Common myeloid progenitor, CD34-positive (primary cell): Measurements from ENCODE around the gene SEPTIN11.

ENCODE experiments used
- CTCF ChIA-PET: fragments of 350-600 bp; sonication (Branson Sonifier 250); formaldehyde crosslinking; loops from one replicate; lab custom pipeline; 2021; ENCODE audit warnings: antibody characterized with exemption; lab: Charles Lee
- POLR2A ChIA-PET: fragments of 350-600 bp; sonication (Branson Sonifier 250); formaldehyde crosslinking; loops from one replicate; lab custom pipeline; 2021; ENCODE audit warnings: antibody characterized with exemption; lab: Charles Lee
- DNase-seq, 3 donors: peaks; one replicate each; pipeline versions ENCODE4 v3.0.0 to v3.0.0-alpha.2; 2013
- H3K27ac ChIP-seq, 2 experiments: 1 replicate in 1 of 2; 2 replicates in 1 of 2; pipeline ENCODE4 v1.7.0; 2013; ENCODE audit warnings: inconsistent platforms in 2 of 2, low read length in 2 of 2, mild to moderate bottlenecking in 2 of 2, low read depth in 1 of 2, moderate library complexity in 1 of 2; ENCODE audit not compliant: severe bottlenecking in 2 of 2, insufficient read depth in 1 of 2, poor library complexity in 1 of 2
- H3K27me3 ChIP-seq, 5 experiments: replicated peaks in 2 of 5; 1 replicate in 3 of 5; 2 replicates in 2 of 5; pipeline versions ENCODE4 v1.6.1 to v1.7.0; 2013; ENCODE audit warnings: low read length in 4 of 5, mild to moderate bottlenecking in 2 of 5, moderate library complexity in 2 of 5, inconsistent platforms in 1 of 5; ENCODE audit not compliant: insufficient read depth in 5 of 5, control insufficient read depth in 4 of 5
- H3K36me3 ChIP-seq, 4 experiments: 1 replicate in 2 of 4; 2 replicates in 2 of 4; pipeline versions ENCODE4 v1.6.1 to v1.7.0; 2013; ENCODE audit warnings: low read length in 3 of 4, control low read depth in 1 of 4, mild to moderate bottlenecking in 1 of 4; ENCODE audit not compliant: control insufficient read depth in 4 of 4, insufficient read depth in 4 of 4
- H3K4me1 ChIP-seq, 4 experiments: 1 replicate in 3 of 4; 2 replicates in 1 of 4; pipeline versions ENCODE4 v1.6.1 to v1.7.1; 2013; ENCODE audit warnings: low read length in 3 of 4, mild to moderate bottlenecking in 3 of 4, control low read depth in 1 of 4, inconsistent platforms in 1 of 4, moderate library complexity in 1 of 4; ENCODE audit not compliant: control insufficient read depth in 4 of 4, insufficient read depth in 4 of 4; ENCODE audit errors: control extremely low read depth in 1 of 4
- H3K4me3 ChIP-seq, 7 experiments: 1 replicate in 4 of 7; 2 replicates in 3 of 7; pipeline versions ENCODE4 v1.5.1 to v1.7.0; 2013; ENCODE audit warnings: mild to moderate bottlenecking in 7 of 7, low read length in 6 of 7, moderate library complexity in 6 of 7, inconsistent platforms in 2 of 7, low read depth in 2 of 7, control low read depth in 1 of 7; ENCODE audit not compliant: insufficient read depth in 4 of 7, control insufficient read depth in 1 of 7; ENCODE audit errors: extremely low read depth in 1 of 7
- H3K9me3 ChIP-seq, 5 experiments: 1 replicate in 4 of 5; 2 replicates in 1 of 5; pipeline versions ENCODE4 v1.6.1 to v1.7.1; 2013; ENCODE audit warnings: low read length in 4 of 5, mild to moderate bottlenecking in 2 of 5, inconsistent platforms in 1 of 5, low read depth in 1 of 5, moderate library complexity in 1 of 5; ENCODE audit not compliant: control insufficient read depth in 4 of 5, insufficient read depth in 2 of 5; ENCODE audit errors: control extremely low read depth in 1 of 5
- WGBS: methylation state at CpG from one replicate; pipeline ENCODE4 v1.1.5; 2013; ENCODE audit not compliant: insufficient coverage; 5-methylcytosine and 5-hydroxymethylcytosine counted together

The SEPTIN11 gene

GRCh38 chr4:76977113-76977512 is 27.6 kb downstream of the SEPTIN11 start:
- DNase-seq, result no peak
- Histone ChIP-seq H3K27ac (no peak overlapping the region), H3K9me3 (peaks cover 0 to 2% (median 0%) of the 10 kb centered on the region in 5 experiments), H3K36me3 (peaks cover 0 to 26% (median 4%) of the 10 kb centered on the region in 4 experiments), H3K4me3 (no peak overlapping the region), H3K27me3 (no peaks in the 10 kb centered on the region), H3K4me1 (peaks cover 6 to 41% (median 30%) of the 10 kb centered on the region in 4 experiments)
- CTCF ChIA-PET, result interaction anchor here (3.0 kb wide), 1 partner anchor 9 kb away, joined by 9 read pairs; no protein-coding TSS in a partner anchor
- POLR2A ChIA-PET, result interaction anchor here (0.6 kb wide), 1 partner anchor 22 kb away, joined by 3 read pairs; no protein-coding TSS in a partner anchor

DNA sequence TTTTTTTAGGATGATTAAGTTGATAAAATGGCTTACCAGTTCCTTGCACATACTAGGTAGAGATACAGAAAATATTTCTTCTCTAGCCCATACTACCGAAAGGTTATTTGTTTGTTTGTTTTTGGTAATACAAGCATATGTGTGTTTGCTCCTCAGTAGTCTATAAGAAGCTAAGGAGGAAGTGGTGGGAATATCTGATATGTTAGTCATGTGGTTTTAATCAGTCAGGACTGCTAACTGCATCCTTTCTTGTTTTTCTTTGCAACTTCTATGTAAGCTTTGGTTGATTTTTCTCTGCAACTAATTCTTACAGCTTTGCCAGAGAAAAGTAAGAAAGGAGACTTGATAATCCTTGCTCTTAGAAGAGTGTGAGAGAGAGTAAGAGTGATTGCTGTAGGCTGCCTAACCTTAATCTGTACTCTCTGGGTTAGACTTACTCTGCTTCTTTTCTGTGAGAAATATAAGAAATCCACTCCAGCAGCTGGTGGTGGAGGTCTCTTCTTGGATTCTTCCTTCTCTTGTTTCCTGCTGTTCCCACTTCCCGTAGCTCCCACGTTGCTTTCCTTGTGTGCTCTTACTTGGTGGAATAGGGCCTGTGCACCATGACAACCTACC is 28.3 kb downstream of the SEPTIN11 start:
- Histone ChIP-seq H3K36me3 (peaks cover 0 to 26% (median 4%) of the 10 kb centered on the region in 4 experiments), H3K4me1 (peaks cover 7 to 48% (median 36%) of the 10 kb centered on the region in 4 experiments), H3K4me3 (peak overlapping the region in 1 of 7 experiments; percentile 42), H3K9me3 (peaks cover 0 to 2% (median 0%) of the 10 kb centered on the region in 5 experiments), H3K27me3 (no peaks in the 10 kb centered on the region), H3K27ac (peak overlapping the region in 1 of 2 experiments; percentile 3)
- WGBS, result no CpG with 5 or more reads among the region's 3 CpGs
- peak in 2 of 3 donors; percentile 43 to 61 for DNase-seq
- ChIA-PET CTCF (interaction anchor here (1.0 to 3.0 kb wide), 2 partner anchors 10 kb away, joined by 3 to 9 read pairs; no protein-coding TSS in a partner anchor), POLR2A (interaction anchor here (0.6 kb wide), 1 partner anchor 29 kb away, joined by 4 read pairs; no protein-coding TSS in a partner anchor)

DNA sequence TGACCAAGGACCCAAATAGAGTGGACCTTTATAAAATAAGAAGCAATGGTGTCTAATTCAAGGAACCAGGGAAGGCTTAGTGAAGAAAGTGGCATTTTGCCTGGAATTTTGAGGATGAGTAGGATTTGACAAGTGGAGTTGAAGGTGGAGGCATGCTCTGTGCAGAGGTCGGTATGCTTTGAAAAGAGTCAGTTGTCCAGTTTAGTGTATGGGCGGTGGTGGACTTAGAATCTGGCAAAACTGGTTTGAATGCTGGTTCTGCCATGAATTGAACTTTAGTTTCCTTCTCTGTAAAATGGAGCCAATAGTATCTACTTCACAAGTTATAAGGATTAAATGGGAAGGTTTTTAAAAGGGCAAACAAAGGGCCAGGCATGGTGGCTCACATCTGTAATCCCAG is 29.7 kb downstream of the SEPTIN11 start:
- Histone ChIP-seq H3K27me3 (no peaks in the 10 kb centered on the region), H3K36me3 (peaks cover 0 to 20% (median 2%) of the 10 kb centered on the region in 4 experiments), H3K27ac (no peak overlapping the region), H3K9me3 (peaks cover 0 to 2% (median 0%) of the 10 kb centered on the region in 5 experiments), H3K4me3 (no peak overlapping the region), H3K4me1 (peaks cover 16 to 62% (median 49%) of the 10 kb centered on the region in 4 experiments)
- POLR2A ChIA-PET, result no interaction called here
- WGBS, result 100% methylated on average over 1 of the region's 2 CpGs
- no peak for DNase-seq
- CTCF ChIA-PET, result no interaction called here

GRCh38 chr4:76980261-76980660 is 30.7 kb downstream of the SEPTIN11 start:
- Histone ChIP-seq H3K4me3 (peak overlapping the region in 1 of 7 experiments; percentile 46), H3K9me3 (peaks cover 0 to 2% (median 0%) of the 10 kb centered on the region in 5 experiments), H3K27ac (no peak overlapping the region), H3K27me3 (no peaks in the 10 kb centered on the region), H3K36me3 (peaks cover 0 to 13% (median 2%) of the 10 kb centered on the region in 4 experiments), H3K4me1 (peaks cover 17 to 72% (median 56%) of the 10 kb centered on the region in 4 experiments)
- CTCF ChIA-PET, result no interaction called here
- POLR2A ChIA-PET, result interaction anchor here (0.7 to 0.8 kb wide), 2 partner anchors 8 to 9 kb away, joined by 3 to 4 read pairs; no protein-coding TSS in a partner anchor
- DNase-seq, result no peak
- 6% methylated on average over 3 of the region's 6 CpGs for WGBS

GRCh38 chr4:76981644-76982043 is 32.1 kb downstream of the SEPTIN11 start:
- POLR2A ChIA-PET, result interaction anchor here (0.8 kb wide), 1 partner anchor 10 kb away, joined by 3 read pairs; no protein-coding TSS in a partner anchor
- Histone ChIP-seq H3K36me3 (peaks cover 0 to 1% (median 0%) of the 10 kb centered on the region in 4 experiments), H3K27me3 (no peaks in the 10 kb centered on the region), H3K27ac (no peak overlapping the region), H3K4me3 (no peak overlapping the region), H3K9me3 (no peaks in the 10 kb centered on the region), H3K4me1 (peaks cover 17 to 83% (median 56%) of the 10 kb centered on the region in 4 experiments)
- DNase-seq, result no peak
- WGBS, result 94% methylated on average over 2 of the region's 3 CpGs
- CTCF ChIA-PET, result interaction anchor here (1.0 kb wide), 1 partner anchor 11 kb away, joined by 3 read pairs; no protein-coding TSS in a partner anchor

DNA sequence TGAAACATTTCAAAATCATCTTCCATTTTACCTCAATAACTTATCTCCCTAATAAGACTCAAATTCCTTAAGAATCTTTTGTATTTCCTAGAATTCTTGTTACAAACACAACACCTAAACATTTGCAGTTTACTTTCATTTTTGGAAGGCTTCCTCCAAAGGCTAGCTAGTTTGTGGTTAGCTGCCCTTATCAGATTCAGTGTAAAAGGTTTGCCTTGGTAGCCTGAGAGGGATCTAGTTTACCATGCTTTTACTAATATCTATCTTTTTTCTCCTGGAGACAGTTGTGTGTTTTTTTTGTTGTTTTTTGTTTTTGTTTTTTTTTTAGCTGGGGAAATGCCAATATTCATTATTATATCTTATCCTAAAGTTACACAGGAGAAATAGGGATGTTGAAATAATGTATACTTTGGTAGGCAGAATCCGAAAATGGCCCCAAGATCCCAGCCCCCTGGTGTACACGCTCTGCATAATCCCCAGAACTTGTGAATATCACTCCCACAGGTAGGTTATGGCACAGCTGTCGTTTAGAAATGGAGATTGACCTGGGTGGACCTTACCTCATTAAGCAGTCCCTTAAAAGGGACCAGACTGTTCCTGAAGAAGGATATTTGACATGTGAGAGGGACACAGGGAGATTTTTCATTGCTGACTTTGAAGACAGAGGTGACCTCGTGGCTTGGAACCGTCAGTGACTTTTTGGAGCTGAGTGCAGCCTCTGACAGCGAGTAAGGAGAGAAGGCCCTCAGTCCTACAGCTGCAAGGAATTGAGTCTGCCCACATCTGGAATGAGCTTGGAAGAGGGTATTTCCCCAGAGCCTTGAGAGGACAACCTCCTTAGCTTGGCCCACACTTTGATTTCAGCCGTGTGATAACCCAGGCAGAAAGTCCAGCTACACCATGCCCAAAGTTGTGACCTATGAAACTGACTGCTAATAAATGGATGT is 33.4 kb downstream of the SEPTIN11 start:
- peak; percentile 46 to 79 (median 66) for DNase-seq
- POLR2A ChIA-PET, result interaction anchor here (0.9 kb wide), 1 partner anchor 34 kb away, joined by 3 read pairs; the partner anchor contains the start of gene SEPTIN11

More for the DNA sequence above, 33.4 kb downstream of the SEPTIN11 start:
- Histone ChIP-seq H3K4me3 (peak overlapping the region in 3 of 7 experiments; percentile 13 to 50 (median 50)), H3K27me3 (no peaks in the 10 kb centered on the region), H3K36me3 (no peaks in the 10 kb centered on the region), H3K9me3 (no peaks in the 10 kb centered on the region), H3K27ac (no peak overlapping the region), H3K4me1 (peaks cover 14 to 91% (median 56%) of the 10 kb centered on the region in 4 experiments)
- 75% methylated on average over 5 of the region's 7 CpGs for WGBS
- CTCF ChIA-PET, result interaction anchor here (1.3 to 1.6 kb wide), 3 partner anchors 12 to 29 kb away, joined by 5 to 8 read pairs (median 6); no protein-coding TSS in a partner anchor
